Lung (tissue), 12 donors: Measurements from ENCODE around the gene ATP13A4. TPM values are rescaled to one million over a fixed set of nuclear protein-coding genes. Genes with fewer than 3 reads are reported as not detected.

Experiments used
- ATAC-seq: fragments of 200-7000 bp; cut with Tn5 transposase; one replicate; pipeline ENCODE4 v1.9.1; 2020; ENCODE audit warnings: moderate number of reproducible peaks; ENCODE audit not compliant: insufficient read depth, low FRiP score
- DNase-seq, 3 donors: peaks; one replicate each; pipeline ENCODE4 v3.0.0-alpha.2; 2013 to 2017
- H3K27ac ChIP-seq, 2 donors: one replicate each; pipeline ENCODE4 v1.5.1; 2013; ENCODE audit warnings: mild to moderate bottlenecking in 2 of 2, moderate library complexity in 2 of 2, control low read depth in 1 of 2, inconsistent platforms in 1 of 2, low read depth in 1 of 2, low read length in 1 of 2
- H3K27me3 ChIP-seq, 3 donors: one replicate each; pipeline ENCODE4 v1.5.1; 2013; ENCODE audit warnings: low read length in 2 of 3; ENCODE audit not compliant: control insufficient read depth in 3 of 3, insufficient read depth in 3 of 3
- H3K36me3 ChIP-seq, 4 donors: one replicate each; pipeline ENCODE4 v1.5.1; 2013; ENCODE audit warnings: low read length in 4 of 4, mild to moderate bottlenecking in 1 of 4, moderate library complexity in 1 of 4; ENCODE audit not compliant: control insufficient read depth in 4 of 4, insufficient read depth in 4 of 4
- H3K4me1 ChIP-seq, 5 donors: one replicate each; pipeline ENCODE4 v1.5.1; 2013; ENCODE audit warnings: low read length in 5 of 5, mild to moderate bottlenecking in 2 of 5, moderate library complexity in 1 of 5; ENCODE audit not compliant: control insufficient read depth in 5 of 5, insufficient read depth in 5 of 5
- H3K4me3 ChIP-seq: one replicate; pipeline ENCODE4 v1.5.1; 2013; ENCODE audit warnings: mild to moderate bottlenecking, control low read depth, moderate library complexity
- H3K9ac ChIP-seq, 2 donors: one replicate each; pipeline ENCODE4 v1.5.1; 2013; ENCODE audit warnings: low read length in 2 of 2, control low read depth in 1 of 2; ENCODE audit not compliant: insufficient read depth in 1 of 2
- H3K9me3 ChIP-seq, 4 donors: one replicate each; pipeline ENCODE4 v1.5.1; 2013; ENCODE audit warnings: low read length in 3 of 4, mild to moderate bottlenecking in 1 of 4, moderate library complexity in 1 of 4; ENCODE audit not compliant: control insufficient read depth in 4 of 4, insufficient read depth in 3 of 4
- WGBS, 2 donors: extraction: QIAGEN DNeasy Blood & Tissue Kit; methylation state at CpG; one replicate each; pipeline ENCODE4 v1.1.7; 2013; 5-methylcytosine and 5-hydroxymethylcytosine counted together
- polyA plus RNA-seq, 2 donors: library from polyadenylated mRNA; stranded (reverse); fragments of 200-250 nt; gene quantifications; one replicate each; pipeline ENCODE4 v1.2.1, GENCODE V29; 2013
- total RNA-seq, 2 donors: library from RNA; depleted of rRNA in 1 of 2; stranded (reverse); fragments of >200 nt in 1 of 2; gene quantifications; one replicate each; pipeline ENCODE4 v1.2.1, GENCODE V29; 2014 to 2021
- TF ChIP-seq, protein P1 (sequence below): IDR thresholded peaks from 2 replicates; pipeline ENCODE4 v1.5.1; 2012; ENCODE audit warnings: mild to moderate bottlenecking; ENCODE audit errors: control extremely low read depth, extremely low read depth
- donor health status: control.
- donor health status: control.
- donor health status: Bipolar disorder and iron deficiency.
- donor health status: healthy.
- donor health status: DM: yes; HTN: yes; CAD: no.

The ATP13A4 gene
- total and polyA plus RNA-seq, 4 donors, result 25.5 to 202 (median 85.9) TPM

- Histone ChIP-seq H3K4me3 (no peak overlapping the region), H3K4me1 (no peaks in the 10 kb centered on the region), H3K27me3 (no peaks in the 10 kb centered on the region), H3K9ac (no peak overlapping the region), H3K27ac (no peak overlapping the region), H3K36me3 (peaks cover 0 to 1% (median 0%) of the 10 kb centered on the region in 4 donors), H3K9me3 (no peaks in the 10 kb centered on the region)
- DNase-seq (no peak), ATAC-seq (no peak)
- TF ChIP-seq, protein P1, sequence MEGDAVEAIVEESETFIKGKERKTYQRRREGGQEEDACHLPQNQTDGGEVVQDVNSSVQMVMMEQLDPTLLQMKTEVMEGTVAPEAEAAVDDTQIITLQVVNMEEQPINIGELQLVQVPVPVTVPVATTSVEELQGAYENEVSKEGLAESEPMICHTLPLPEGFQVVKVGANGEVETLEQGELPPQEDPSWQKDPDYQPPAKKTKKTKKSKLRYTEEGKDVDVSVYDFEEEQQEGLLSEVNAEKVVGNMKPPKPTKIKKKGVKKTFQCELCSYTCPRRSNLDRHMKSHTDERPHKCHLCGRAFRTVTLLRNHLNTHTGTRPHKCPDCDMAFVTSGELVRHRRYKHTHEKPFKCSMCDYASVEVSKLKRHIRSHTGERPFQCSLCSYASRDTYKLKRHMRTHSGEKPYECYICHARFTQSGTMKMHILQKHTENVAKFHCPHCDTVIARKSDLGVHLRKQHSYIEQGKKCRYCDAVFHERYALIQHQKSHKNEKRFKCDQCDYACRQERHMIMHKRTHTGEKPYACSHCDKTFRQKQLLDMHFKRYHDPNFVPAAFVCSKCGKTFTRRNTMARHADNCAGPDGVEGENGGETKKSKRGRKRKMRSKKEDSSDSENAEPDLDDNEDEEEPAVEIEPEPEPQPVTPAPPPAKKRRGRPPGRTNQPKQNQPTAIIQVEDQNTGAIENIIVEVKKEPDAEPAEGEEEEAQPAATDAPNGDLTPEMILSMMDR, result no peak
- WGBS, 2 donors, result 91 to 95% methylated on average over 8 of the region's 8 CpGs
Measured at GRCh38 chr3:193464889-193465288, 89.8 kb downstream of the ATP13A4 start.

GRCh38 chr3:193457526-193457925 lies 97.2 kb downstream of the ATP13A4 start:
- Histone ChIP-seq H3K4me1 (no peaks in the 10 kb centered on the region), H3K27me3 (no peaks in the 10 kb centered on the region), H3K4me3 (no peak overlapping the region), H3K36me3 (peaks cover 0 to 3% (median 2%) of the 10 kb centered on the region in 4 donors), H3K27ac (no peak overlapping the region), H3K9ac (no peak overlapping the region), H3K9me3 (no peaks in the 10 kb centered on the region)
- TF ChIP-seq, protein P1, result no peak
- ATAC-seq (no peak), DNase-seq (no peak)
- 82 to 83% methylated on average over 4 of the region's 4 CpGs for WGBS, 2 donors

GRCh38 chr3:193452338-193452737 lies 102.4 kb downstream of the ATP13A4 start:
- TF ChIP-seq, protein P1, result no peak
- ATAC-seq, result no peak
- H3K27ac ChIP-seq, result no peak overlapping the region
- H3K4me3 ChIP-seq, result no peak overlapping the region
- no peaks in the 10 kb centered on the region for H3K27me3 ChIP-seq
- DNase-seq, result peak in 2 of 3 donors; percentile 4 to 10
- no peaks in the 10 kb centered on the region for H3K9me3 ChIP-seq
- no peak overlapping the region for H3K9ac ChIP-seq
- no peaks in the 10 kb centered on the region for H3K4me1 ChIP-seq
- peaks cover 0 to 6% (median 2%) of the 10 kb centered on the region in 4 donors for H3K36me3 ChIP-seq

DNA sequence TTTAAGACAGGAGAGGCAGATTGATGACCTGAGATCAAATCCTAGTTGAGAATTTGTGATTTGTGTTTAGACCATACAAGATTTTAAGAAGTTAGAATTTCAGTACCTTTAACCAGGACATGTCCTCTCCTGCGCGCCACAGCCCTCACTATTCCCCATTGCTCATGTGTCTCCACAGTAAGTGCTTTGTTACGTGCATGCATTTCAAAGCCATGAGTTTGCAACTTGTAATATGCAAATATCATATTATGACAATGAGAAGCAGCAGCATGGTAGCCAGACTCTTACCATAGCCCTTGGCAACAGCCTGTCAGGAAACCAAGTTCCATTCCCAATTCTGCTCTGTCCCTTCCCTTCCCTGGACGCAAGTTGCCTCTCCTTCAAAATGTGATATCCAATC lies 102.8 kb downstream of the ATP13A4 start:
- no peak overlapping the region for H3K4me3 ChIP-seq
- 96% methylated on average over 4 of the region's 4 CpGs for WGBS, 2 donors
- H3K27ac ChIP-seq, result no peak overlapping the region
- no peak for DNase-seq
- no peak overlapping the region for H3K9ac ChIP-seq
- TF ChIP-seq, protein P1, result no peak
- ATAC-seq, result no peak
- no peaks in the 10 kb centered on the region for H3K27me3 ChIP-seq
- peaks cover 0 to 6% (median 2%) of the 10 kb centered on the region in 4 donors for H3K36me3 ChIP-seq
- no peaks in the 10 kb centered on the region for H3K4me1 ChIP-seq
- H3K9me3 ChIP-seq, result no peaks in the 10 kb centered on the region
